NCI-H1105 (cell line): ENCODE results near the gene ALG5.

ENCODE experiments used
- DNase-seq: peaks from one replicate; lab custom pipeline; 2025; lab: John Stamatoyannopoulos, UW

The ALG5 gene

DNA sequence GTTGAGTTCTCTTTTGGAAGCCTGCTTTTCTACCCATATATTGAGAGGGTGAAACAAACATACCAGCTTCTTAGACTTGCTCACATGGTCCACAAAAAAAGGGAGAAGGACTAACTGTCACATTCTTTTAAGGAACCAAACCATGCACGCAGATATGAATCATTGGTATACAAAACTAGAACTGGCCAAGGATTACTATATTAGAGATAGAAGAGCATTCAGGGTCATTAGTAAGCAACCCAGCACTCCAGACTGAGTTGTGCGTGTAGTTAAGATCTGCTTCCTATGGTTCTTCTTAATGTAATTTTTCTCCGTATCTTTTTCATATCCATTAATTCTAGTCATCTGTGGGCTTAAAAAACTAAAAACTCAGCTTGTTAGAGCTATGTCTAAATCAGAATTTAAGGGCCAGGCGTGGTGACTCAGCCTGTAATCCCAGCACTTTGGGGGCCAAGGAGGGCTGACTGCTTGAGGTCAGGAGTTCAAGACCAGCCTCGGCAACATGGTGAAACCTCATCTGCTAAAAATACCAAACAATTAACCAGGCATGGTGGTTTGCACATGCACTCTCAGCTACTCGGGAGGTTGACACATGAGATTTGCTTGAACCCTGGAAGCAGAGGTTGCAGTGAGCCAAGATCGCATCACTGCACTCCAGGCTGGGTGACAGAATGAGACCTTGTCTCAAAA is 19.6 kb downstream of the ALG5 start:
- no peak for DNase-seq

DNA sequence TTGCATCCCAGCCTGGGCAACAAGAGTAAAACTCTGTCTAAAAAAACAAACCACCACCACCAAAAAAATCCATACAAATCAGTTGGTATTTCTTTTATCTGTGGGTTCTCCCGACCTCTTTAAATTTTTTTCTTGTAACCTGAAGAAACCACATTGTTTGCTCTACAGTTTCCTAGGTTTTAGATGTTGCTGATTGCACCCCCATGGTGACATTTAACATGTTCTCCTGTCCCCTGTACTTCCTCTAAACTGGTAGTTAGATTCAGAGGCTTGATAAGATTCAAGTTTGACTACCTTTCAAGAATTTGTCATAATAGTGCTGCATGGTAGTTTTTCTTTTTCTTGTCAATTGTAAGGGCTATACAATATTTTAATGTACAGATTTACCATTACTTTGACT is 24.0 kb downstream of the ALG5 start:
- no peak for DNase-seq

DNA sequence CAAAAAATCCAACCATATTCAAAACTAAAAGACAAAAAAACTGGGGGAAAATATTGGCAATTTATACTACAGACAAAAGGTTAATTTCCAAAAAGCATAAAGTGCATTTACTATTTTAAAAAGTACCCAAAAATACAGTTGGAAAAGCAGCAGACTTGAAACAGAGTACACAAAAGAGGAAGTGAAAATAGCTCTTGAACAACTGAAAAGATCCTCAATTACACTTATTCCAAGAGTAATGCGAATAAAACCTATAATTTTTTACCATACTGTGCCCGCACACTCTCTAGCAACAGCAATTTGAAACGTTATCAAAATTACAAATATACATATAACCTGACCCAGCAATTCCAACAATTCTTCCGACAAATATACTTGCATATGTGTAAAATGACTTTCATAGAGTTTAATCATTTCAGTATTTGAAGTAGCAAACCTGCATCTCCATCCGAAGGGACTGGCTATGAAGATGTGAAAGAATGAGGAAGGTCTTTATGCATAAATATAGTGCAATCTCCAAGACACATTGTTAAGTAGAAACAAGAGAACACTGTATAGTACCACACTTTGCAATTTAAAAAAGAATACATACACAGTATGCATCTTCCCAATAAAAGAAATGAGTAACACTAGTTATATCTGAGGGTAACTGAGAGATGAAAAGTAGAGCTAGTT is 25.4 kb downstream of the ALG5 start:
- no peak for DNase-seq

DNA sequence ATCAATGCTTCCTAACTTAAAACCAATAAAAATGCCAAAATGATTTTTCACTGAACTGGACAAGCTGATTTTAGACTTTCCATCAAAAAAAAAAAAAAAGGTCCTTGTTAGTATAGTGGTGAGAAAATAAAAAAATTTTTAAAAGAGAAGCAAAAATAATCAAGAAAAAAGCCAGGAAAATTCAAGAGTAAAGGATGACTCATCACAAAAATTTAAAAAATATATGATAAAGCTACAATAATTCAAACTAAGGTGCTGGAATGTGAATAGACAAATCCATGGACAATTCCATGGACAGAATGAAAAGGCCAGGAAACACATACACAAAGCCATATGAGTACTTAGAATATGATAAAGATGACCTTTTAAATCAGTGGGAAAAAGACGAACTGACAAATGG is 26.1 kb downstream of the ALG5 start:
- DNase-seq: no peak

DNA sequence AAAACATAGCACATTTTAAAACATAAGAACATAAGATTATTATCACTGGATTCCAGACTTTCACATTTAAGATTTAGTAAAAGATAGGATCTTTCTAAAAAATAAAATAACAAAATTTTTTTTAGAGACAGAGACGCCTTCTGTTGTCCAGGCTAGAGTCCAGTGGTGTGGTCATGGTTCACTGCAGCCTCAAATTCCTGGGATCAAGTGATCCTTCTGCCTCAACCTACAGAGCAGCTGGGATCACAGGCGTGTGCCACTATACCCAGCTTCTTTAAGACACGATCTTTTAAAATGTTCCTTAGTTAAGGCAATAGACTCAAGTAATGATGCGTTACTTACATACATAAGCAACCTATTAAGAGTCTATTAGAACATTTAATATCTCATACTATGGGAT is 32.7 kb downstream of the ALG5 start:
- DNase-seq: no peak

DNA sequence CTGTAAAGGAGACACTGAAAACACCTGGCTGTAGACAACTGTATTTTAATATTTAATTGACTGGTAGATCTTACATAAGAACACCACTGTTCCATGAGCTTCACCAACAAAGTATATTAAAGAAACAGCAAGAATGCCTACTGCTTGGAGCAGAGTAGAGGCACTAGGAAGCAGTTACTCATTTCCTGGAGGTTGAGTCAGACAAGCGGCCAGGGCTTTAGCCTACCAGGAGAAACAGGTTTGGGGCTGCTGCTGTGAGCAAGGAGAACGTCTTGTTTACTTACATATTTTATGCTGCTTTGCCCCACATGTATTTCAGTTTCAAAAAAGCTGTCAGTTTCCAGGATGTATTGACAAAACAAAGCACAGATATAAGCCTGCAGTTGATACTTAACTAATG is 33.4 kb downstream of the ALG5 start:
- DNase-seq: no peak

DNA sequence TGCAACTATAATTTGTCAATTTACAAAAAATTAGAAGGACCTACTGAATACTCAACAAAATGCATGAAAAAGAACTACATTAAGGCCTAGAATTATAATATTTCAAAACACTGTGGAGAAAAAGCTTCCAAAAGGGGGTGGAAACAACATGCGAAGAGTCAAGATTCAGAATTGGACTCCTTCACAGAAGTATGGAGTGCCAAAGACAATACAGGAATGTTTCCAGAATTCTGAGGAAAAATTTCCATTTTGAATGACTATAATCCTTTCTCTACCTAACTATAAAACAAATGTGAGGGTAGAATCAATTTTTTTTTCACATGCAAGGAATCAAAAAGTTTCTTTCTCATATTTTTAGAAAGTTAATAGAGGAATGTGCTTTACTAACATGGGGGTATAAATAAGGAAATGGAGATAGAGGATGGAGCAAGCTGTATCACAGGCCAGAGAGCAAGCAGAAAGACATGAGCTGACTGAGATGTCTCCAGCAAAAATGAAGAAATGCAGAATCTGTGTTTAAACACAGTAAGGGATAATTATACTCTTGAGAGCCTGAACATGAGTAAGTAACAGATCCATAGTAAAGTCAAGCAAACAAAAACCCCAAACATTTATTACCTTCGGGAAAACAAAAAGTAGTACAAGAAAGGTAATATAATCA is 39.6 kb downstream of the ALG5 start:
- DNase-seq: no peak

DNA sequence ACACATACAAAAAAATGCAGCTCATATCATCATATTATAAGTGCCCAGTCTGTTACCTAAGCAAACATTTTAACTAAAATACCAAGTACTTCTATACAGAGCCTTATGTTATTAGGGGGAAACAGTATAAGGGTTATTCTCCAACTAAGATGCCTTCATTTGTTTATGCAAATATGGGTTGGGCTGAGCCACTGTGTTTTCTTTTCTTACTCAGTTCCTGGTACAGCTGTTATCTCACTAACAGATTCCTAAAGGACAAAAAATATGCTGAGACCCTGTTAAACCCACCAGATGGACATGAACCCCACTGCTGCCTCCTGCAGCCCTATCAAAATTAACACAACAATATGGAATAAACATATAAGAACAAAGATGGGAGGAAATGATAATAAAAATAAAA is 44.6 kb downstream of the ALG5 start:
- no peak for DNase-seq

DNA sequence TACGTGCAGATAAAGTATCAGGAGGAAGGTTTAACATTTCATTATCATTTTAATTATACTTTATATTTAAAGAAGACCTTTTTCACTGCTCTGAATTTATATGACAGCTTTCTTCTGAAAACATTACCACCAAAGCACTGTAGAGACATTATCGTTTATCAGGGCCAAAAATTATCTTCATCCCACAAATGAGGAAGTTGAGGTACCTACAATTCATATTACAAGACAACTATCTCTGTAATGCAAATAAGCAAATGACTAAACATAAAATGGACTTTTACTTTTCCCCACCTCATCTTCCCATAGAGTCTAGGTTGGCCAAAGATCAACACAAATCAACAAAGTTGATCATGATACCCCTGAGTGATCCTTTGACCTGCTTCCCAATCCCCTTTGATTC is 48.2 kb downstream of the ALG5 start:
- no peak for DNase-seq

DNA sequence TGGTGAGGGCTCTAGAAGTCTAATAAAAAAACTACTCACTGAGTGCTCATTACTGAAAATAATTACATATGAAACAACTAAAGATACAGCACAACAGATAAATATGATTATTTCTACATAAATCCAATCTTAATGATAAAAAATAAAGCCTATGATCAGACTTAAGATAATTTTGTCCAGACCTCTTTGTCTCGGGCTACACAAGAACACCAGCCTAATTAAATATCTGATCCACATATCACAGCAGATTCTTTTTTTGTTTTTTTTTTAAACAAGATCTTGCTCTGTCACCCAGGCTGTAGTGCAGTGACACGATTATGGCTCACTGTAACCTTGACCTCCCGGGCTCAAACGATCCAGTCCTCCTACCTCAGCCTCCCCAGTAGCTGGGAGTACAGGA is 48.8 kb downstream of the ALG5 start:
- no peak for DNase-seq

DNA sequence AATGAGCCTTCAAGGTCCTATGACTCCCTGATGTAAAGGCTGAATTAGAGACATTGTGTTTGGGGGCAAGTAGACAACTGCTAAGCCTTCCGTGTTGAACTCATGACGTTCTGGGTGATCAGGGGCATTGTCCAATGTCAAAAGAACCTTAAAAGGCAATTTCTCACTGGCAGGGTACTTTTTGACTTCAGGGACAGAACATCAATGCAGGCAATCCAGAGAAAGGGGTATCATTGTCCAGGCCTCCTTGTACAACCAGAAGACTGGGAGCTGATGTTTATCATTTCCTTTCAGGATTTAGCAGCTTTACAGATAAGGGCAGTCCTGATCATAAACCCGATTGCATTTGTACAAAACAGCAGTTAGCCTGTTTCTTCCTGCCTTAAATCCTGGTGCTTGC is 54.1 kb downstream of the ALG5 start:
- DNase-seq: no peak

DNA sequence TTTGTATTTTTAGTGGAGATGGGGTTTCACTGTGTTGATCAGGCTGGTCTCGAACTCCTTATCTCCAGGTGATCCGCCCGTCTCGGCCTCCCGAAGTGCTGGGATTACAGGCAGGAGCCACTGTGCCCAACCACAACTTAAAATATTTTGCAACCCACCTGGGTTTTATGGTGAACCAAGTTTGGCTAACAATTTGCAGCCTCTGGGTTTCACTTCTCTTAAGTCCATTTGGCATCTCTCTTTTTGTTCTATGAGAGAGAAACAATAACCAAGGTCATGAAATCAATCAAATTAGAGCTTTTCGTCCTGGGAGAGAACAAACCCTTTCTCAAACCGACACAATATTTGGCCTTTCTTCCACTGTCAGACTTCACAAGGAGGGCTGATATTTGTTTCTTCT is 73.5 kb downstream of the ALG5 start:
- DNase-seq: no peak

DNA sequence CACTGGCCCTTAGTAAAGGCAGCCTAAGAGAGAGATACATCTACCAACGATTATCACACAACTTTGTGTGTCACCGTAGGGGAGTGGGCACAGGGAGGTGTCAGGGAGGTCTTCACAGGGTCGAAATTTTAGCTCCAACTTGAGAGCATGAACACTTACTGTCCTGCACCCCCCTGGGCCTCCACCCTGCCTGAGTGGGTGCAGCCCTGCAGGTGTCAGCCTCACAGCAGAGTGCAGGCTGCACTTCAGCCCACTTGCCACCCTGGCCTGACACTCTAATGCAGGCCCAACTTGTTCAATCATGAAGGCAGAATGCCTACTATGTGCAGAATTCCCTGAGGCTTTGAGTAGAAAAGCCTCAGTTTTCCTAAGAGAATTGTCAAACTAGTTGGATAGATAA is 75.1 kb downstream of the ALG5 start:
- no peak for DNase-seq

DNA sequence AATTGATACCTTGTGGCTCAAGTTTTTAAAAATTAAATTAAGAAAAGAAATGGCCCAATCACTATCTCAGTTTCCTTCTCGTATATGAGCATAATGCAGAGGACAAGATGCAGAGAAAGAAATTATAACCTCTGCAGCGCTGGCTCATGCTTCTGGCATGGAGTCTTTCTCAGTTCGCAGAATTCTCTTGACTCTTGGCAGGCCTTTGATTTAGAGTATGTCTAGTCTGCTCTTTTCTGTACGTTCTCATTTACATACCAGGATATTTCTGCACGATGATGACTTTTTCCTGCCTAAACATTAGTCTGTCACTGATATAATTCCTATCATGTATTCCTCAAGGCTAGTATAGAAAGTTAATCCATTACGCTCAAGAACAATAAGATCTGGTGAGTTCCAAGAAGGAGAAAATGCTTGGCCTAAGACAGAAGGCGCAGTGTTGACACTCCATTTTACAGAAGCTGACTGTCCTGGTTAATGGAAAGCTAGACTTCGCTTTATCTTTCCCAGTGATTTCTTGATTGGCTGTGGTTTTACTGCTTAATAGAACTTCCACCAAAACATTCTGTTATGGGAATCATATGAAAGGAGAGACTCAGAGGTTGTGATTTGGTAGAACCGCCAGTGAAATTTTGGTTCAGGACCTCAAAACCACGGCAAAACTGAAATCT is 77.4 kb downstream of the ALG5 start:
- no peak for DNase-seq

DNA sequence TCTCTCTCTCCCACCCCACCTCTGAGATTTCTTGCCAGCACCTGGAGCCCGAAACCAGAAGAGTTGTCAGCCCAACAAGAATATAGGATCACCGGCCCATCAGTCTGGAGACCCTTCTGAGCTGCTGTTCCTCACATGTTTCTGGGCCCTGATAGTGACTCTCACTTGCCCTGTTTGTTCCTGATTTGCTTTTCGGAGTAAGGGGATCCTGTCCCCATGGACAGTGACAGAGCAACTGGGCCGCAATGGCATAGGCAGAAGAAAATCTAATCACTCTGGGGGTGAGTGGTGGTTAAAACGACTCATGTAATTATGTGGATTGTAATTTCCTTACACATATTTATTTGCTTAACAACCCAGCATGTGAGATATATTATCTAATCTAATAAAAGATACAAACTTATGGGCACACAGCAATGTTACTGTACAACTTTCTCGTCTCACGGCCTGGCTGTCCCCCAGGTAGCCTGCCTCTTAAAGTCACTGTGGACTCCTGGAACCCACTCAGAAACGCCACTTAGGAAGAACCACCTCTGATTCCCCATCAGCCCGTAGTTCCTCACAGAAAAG is 78.4 kb downstream of the ALG5 start:
- DNase-seq: no peak

DNA sequence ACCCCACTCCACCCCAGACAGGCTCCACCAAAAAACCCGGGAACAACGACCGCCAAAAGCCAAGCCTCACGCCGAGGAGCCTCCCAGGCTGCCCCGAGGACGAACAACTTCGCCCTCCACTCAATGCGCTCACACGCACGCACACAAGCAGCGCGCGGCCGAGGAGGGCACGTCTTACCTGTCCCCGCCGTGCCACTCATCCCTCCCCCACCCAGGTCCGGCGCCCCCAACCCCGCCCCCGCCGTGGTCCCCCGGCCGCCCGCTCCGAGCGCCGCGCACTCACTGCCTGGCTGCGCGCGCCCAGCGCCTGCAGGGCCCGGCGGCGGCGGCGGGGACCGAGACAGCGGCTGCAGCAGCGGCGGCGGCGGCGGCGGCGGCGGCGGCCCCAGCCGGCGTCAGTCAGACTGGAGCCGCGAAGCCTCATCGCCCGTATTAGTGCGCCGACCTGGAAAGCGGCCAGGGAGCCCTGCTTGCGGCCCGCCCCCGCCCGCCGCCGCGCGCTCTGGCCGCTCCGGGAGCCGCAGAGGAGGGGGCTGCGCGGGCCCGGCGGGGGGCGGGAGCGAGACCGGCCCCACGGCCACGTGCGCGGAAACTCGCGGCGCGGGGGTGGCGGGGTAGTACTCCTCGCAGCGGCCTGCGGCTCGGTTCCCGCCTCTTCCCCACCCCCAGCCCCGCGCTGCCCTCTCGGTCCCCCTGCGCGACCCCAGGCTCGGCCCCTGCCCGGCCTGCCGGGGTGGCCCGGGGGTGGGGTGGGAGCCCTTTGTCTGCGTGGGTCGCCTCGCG is 79.1 kb downstream of the ALG5 start, which contains the start of gene SMAD9:
SMAD9 (minus strand) TSS at position 406 of the 783 bp plus-strand sequence. CDS start 40,549 bp downstream, outside the sequence.
- peak; percentile 73 for DNase-seq

DNA sequence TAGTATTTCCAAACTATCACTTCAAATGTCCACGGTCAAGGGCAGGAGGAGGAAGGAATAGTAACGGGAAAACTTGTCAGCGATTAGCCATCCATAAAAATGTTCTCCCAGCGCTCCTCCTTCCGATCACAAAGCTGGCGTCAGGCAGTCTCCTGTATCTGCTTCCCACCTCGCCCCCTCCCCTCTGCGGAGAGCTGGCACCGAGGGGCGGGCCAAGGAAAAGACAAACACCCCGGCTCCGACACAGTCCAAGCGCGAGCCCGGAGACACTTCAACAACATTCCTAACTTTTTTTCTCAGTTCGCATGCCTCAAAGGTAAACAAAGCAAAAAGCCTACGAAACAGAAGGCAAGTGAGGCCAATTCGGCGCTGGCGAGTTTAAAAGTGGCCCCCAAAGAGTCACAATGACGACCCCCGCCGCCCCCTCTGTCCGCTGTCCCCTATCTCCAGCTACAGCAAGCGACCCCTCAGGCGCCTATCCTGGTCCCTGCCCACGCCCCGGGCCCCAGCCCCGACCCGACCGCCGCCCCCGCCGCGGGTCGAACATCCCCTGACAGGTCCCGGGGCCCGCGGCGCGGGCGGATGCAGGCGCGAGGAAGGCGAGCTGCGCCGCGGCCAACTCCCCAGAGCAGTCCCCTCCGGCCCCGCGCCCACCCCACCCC is 79.8 kb downstream of the ALG5 start:
- DNase-seq: peak; percentile 45

DNA sequence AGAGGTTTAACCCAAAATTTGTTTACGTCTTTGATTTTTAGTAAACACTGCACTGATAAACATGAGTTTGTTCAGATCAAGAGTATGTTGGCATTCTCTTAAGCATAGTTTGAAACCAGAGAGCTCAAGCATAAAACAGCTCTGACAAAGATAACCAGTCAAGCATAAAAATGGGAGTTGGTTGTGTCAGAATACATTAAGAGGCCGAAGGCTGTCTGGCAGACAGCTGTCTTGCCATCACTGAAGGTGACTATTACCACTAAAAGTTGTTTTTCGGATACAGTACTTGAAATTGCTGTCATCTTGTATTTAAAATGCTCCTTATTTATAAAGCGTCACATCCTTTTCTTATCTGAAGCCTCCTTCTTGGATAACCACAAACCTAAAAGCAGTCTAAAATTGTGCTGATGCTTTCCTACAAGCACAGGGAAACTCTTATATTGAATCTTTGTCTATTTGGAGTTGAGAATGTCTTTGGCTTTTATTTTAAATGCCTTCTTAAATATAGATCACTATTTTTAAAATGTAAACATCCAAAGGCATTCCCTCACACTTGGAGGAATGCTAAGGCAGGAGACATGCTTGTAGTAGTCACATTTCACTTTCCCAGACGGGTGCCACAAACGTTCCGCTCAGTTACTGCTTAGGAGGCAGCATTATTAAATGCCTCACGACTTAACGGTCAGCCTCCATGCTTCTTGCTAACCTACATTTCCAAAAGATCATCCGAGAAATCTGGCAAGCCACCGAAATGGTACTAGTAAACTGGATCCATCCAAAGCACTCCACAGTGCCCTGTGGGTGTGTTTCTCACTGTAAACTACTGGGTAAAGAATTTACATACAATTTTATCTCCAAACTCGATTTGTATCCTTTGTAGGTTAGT is 80.7 kb downstream of the ALG5 start:
- no peak for DNase-seq

DNA sequence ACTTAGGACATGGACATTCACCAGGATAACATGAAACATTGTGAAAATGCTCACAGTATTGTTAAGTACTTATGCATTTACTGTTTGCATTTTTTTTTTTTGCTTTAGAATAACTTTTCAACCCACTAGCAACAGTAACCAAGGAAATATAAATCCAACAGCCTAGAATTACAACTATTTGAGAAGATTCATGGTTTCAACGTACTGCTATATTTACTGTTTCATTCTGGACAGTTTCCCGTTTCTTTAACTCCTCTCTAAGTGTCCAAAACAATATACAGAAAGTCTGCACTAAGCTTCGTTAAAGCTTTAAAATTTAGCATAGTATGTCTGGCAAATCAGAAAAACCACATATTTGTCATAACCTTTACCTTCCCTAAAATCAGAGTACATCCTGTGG is 81.8 kb downstream of the ALG5 start:
- no peak for DNase-seq
